GM18861 (cell line): ENCODE data around the gene CTBP2.
"Not testable (repeated sequence)": the region's sequence is repeated elsewhere in the genome, so short reads cannot be mapped to it uniquely, and the experiment has no call there.

Source experiments
- ATAC-seq: cut with Tn5 transposase; IDR thresholded peaks from one replicate; pipeline ENCODE4 v1.9.1; 2021; ENCODE audit not compliant: unreplicated experiment

Gene CTBP2

GRCh38 chr10:125089469-125089868 is 70.9 kb downstream of the CTBP2 start:
- no peak for ATAC-seq

DNA sequence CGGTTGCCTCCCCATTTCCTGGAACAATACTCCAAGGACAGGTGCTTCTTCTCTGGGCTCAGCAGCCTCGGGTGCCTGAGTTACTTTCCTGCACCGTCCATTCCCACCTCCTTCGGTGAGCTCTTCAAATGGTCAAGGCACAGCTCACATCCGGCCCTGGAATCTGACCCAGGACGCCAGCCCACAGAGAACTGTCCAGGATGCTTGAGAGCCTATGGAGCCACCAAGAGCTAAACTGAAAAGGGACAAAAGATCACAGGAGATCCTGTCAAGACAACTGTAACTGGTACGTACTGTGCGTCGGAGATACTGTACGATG is 72.5 kb downstream of the CTBP2 start:
- ATAC-seq, result no peak

DNA sequence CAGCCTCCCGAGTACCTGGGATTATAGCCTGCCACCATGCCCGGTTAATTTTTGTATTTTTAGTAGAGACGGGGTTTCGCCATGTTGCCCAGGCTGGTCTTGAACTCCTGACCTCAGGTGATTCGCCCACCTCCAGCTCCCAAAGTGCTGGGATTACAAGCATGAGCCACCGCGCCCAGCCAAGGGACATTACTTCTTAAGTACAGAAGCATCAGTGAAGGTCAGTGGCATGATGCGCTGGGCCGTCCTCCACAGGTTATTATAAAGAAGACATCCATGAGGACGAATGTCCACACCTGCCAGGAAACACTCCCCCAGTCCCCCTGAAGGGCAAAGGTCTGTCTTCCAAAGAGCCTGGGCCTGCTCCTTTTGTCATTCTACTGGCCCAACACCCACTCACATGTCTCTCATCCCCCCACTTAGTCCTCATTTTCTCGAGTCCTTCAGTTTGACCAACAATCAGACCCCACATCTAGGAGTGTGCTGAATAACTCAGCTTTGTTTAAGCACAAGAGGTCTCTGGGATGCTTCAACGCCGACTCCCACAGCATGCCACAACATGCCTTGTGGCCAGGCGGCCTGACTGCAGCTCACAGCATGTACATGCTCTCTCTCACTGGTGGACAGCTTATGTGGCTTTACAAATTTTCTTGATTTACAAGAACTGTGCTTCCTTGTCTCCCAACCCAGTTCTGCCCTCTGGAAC is 73.0 kb downstream of the CTBP2 start:
- ATAC-seq, result no peak

DNA sequence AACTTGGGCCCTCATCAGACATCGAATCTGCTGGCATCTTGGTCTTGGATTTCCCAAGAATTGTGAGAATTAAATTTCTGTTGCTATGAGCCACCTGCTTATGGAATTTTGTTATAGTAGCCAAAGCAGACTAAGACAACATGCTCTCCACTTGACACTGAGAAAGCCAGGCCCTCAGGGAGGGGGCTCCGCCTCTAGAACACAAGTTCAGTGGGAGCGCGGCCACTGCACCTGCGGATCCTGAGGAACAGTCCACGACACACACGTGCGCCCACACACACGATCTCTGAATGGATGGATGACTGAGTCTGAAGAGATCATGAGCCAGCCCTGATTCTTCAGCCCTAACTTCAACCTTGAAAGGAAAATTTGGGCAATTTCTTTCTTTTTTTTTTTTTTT is 73.7 kb downstream of the CTBP2 start:
- no peak for ATAC-seq

DNA sequence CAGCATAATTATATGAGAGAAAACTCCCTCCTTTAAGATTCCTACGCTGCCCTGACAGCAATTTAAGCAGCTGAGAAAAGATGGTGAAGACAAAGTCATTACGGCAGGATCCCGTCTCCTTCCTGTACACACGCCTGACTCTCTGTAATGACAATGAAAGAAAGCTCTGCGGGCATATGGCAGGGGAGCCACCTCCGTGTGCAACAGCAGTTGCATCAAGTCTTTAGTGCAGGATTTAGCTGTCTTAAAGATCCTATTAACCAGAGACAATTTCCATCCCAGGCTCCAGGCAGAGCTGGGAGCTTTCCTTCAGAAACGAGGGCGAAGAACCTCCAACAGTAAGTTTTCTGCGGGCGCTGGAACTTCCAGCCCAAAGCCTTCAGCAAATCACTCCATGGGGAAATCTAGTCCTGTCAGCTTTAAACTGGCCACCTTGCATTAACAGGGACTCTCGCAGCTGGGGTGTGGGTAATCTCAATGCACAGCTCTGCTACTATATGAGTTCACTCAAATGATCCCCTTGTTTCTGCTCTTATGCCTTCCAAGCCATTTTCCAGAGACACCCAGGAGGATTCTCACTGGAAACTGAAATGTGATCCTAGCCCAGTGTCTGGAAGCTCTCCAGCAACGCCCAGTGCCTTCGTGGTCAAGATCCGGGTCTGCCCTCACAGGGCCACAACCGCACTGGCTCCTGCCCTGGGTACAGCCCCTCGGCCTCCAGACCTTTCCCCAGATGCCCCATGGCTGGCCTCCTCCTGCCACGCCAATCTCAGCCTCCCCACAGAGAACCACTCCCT is 74.9 kb downstream of the CTBP2 start:
- no peak for ATAC-seq

- ATAC-seq, result no peak
Measured at GRCh38 chr10:125084614-125085257, 75.6 kb downstream of the CTBP2 start.

GRCh38 chr10:125084191-125084613 is 76.2 kb downstream of the CTBP2 start:
- no peak for ATAC-seq

DNA sequence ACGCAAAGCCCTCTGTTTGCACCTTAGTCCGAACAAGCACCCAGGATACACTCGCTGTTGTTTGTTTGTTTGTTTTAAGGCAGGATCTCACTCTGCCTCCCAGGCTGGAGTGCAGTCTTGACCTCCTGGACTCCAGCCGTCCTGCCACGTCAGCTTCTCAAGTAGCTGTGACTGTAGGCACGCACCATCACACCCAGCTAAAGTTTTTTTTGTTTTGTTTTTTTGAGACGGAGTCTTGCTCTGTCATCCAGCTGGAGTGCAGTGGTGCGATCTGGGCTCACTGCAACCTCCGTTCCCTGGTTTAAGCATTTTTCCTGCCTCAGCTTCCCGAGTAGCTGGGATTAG is 76.8 kb downstream of the CTBP2 start:
- no peak for ATAC-seq

DNA sequence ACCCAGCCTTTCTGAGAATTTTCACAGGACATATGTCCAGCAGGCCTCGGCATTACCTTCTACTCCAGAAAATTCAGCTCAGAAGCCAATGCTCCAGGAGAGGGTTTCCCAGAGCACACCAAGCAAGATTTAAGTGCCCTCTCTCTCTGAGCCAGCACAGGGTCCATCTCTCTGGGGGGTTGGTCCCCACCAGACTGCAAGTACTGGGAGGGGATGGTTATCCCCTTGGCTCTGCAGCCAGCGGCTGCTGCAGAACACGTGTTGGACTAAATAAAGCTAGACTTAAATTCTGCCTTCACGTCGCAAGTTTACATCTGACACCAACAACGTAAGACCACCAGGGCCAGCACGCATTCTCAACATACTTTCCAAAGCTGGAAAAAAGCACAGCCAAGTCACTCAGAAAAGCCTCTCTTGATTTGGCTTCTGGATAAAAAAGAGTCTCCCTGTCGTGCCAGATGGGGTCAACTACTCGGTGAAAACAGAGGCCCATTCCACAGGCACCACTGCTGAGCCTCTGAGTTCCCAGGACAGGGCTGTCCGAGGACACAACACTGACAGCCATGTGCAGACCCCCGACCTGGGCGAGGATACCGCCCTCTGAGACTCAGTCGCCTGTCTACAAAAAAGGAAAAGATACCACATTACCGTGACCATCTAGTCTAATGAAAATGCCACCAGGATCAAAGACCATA is 77.3 kb downstream of the CTBP2 start:
- no peak for ATAC-seq

GRCh38 chr10:125082471-125082870 is 77.9 kb downstream of the CTBP2 start:
- ATAC-seq, result not testable (repeated sequence)

DNA sequence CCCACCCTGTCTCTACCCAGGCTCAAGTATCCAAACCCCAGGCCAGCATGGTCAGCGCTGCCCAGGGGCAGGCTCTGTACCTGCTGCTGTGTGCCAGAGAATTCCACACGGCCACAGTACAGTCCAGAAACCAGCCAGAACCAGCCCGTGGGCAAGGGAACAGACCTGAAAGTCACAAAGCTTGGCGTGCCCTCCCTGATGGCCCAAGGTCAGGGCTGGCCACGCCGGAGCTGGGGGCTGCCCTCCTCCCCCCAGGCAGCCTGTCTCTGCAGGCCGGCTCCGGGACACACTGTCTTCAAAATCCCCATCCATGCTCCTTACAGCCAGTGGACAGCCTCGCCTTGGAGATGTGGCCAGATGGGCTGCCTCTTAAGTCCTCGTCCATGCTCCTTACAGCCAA is 78.4 kb downstream of the CTBP2 start:
- no peak for ATAC-seq

DNA sequence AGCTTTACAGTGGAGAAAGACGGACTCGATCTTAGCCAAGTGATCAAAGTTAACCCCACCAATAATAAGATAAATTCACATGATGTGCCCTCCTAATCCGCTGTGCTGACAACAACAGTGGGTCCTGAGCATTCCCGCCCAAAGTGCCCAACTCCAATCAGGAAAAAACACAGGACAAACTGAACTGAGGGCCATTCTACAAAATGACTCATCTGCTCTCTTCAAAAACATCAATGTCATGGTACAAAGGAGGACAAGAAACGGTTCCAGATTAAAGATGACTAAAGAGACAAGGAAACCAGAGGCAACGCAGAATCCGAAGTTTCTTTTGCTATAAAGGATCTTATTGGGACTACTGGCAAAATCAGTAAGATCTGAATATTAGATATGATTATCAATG is 79.4 kb downstream of the CTBP2 start:
- ATAC-seq, result no peak

DNA sequence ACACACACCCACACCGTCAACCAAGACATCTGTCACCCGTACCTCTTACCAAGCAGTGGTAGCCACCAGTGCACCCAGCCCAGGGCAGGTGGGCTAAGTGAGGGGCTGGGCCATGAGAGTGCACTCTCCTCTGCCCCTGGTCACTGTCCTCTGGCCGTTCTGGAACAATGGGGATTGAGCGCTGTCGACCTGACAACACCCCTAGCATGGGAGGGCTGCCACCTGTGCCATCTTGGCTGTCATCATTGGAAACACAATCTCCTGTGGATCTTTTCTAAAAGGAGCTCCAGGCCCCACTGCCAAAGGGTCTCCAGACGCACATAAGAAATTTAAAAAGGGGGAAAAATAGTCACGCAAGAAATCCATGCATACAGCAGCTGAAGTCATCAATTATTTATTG is 80.1 kb downstream of the CTBP2 start:
- ATAC-seq, result no peak

GRCh38 chr10:125079091-125079600 is 81.2 kb downstream of the CTBP2 start:
- no peak for ATAC-seq

DNA sequence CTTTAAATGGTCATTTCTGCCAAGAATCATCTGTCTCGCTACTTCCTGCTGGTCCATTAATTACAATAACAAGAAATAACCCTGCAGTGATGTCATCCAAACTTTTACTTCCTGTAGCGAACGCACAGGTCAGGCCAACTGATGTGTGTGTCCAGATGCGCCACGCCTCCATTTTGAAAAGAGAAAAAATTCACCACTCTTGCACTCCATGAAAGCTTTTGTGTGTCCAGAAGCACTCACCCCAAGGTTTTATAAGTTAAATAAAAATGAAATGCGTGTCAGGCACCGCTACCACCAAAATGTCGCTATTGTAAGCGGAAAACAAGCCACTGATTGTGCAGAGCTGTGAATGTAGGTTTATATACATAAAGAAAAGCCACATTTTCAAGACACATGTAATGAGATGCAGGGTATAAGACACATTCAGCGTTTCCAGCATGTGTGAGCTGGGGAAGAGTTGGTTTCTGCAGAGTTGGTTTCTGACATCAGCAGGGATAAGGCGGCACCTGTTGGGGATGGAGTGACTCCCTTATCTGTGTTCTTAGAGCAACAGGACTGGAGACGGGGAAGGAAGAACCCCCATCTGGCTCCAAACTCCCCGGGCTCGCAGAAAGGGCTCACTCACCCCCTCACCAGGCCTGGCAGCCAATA is 83.3 kb downstream of the CTBP2 start:
- ATAC-seq, result no peak

- ATAC-seq, result no peak
Measured at GRCh38 chr10:125076121-125076825, 84.1 kb downstream of the CTBP2 start.

DNA sequence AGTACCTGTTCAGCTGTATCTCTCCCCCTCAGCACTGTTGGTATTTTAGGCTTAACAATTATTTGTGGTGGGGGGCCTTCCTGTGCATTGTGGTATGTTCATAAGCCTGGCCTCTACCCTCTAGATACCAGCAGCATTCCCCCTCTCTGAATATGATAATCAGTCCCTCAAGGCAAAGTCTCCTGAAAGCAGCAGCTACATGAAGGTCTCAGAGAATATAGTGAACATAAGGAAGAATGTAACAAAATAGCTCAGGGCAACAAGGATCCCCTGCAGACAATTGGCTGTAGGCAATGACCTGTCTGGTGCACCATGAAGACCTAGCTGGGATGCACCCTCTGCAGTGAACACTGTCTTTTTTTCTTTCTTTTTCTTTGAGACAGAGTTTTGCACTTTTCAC is 86.4 kb downstream of the CTBP2 start:
- ATAC-seq, result no peak

GRCh38 chr10:125072794-125073193 is 87.6 kb downstream of the CTBP2 start:
- ATAC-seq, result no peak

GRCh38 chr10:125071008-125071407 is 89.4 kb downstream of the CTBP2 start:
- no peak for ATAC-seq

DNA sequence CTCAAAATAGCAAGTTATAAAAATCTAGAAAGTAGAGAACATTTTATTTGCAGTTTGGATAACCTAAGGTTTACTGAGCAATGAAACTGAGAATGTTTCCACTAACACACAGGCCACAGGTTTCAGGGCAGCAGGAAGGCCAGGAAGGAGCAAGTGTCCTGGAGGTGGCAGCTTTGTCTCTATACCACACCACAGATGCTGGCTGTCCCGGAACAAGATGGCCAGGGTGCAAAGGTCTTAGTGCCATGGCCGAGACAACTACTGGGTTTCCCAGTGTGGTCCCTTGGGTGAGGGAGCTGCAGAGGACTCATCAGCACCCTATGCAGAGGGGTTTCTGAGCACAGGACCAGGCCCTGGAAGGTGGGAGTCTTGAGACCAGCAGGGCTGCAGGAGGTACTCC is 92.0 kb downstream of the CTBP2 start:
- ATAC-seq, result no peak
